HEK293 (cell line): ENCODE measurements around the gene RIN3.

Experiments used
- CTCF ChIA-PET: fragments of 350-600 bp; formaldehyde crosslinking; extraction: SDS; loops from one replicate; lab custom pipeline; 2021; ENCODE audit warnings: antibody characterized with exemption; lab: Yijun Ruan, JAX
- POLR2A ChIA-PET: fragments of 300-600 bp; formaldehyde crosslinking; extraction: SDS; loops from one replicate; lab custom pipeline; 2020; ENCODE audit warnings: antibody characterized with exemption, inconsistent platforms; lab: Yijun Ruan, JAX
- H3K27ac ChIP-seq: fragments of 200-500 bp; sonication (Bioruptor generic); 2 replicates; pipeline ENCODE4 v1.5.1; 2014; ENCODE audit warnings: low read depth, low read length, control low read depth, inconsistent platforms; ENCODE audit errors: extremely low read depth
- H3K36me3 ChIP-seq, 2 experiments: fragments of 200-500 bp in 1 of 2; sonication (Bioruptor generic) in 1 of 2; 1 replicate in 1 of 2; 2 replicates in 1 of 2; pipeline ENCODE4 v1.5.1; 2014 to 2017; ENCODE audit warnings: inconsistent platforms in 2 of 2, low read length in 2 of 2; ENCODE audit not compliant: control insufficient read depth in 2 of 2, insufficient read depth in 1 of 2
- H3K4me1 ChIP-seq: fragments of 200-500 bp; sonication (Bioruptor generic); 2 replicates; pipeline ENCODE4 v1.5.1; 2014; ENCODE audit warnings: mild to moderate bottlenecking, low read length, inconsistent platforms; ENCODE audit not compliant: control insufficient read depth, insufficient read depth
- H3K4me3 ChIP-seq: 2 replicates; pipeline ENCODE4 v1.5.1; 2011; ENCODE audit warnings: low read depth, mild to moderate bottlenecking, control low read depth, low read length, moderate library complexity
- H3K9me3 ChIP-seq: fragments of 200-500 bp; sonication (Bioruptor generic); 2 replicates; pipeline ENCODE4 v1.5.1; 2014; ENCODE audit warnings: low read depth, low read length, inconsistent platforms; ENCODE audit not compliant: control insufficient read depth, insufficient read depth
- BCL6B ChIP-seq: fragments of 450-650 bp; formaldehyde crosslinking; IDR thresholded peaks from 2 replicates; pipeline ENCODE4 v1.5.1; 2017; ENCODE audit warnings: missing biosample characterization, missing genetic modification characterization
- CTCF ChIP-seq: fragments of 450-650 bp; formaldehyde crosslinking; IDR thresholded peaks from 2 replicates; pipeline ENCODE4 v1.5.1; 2016; ENCODE audit warnings: missing biosample characterization, missing genetic modification characterization
- EGR2 ChIP-seq: fragments of 450-650 bp; formaldehyde crosslinking; IDR thresholded peaks from 2 replicates; pipeline ENCODE4 v1.5.1; 2016; ENCODE audit warnings: low read depth, missing biosample characterization, missing genetic modification characterization
- GLIS2 ChIP-seq: fragments of 450-650 bp; formaldehyde crosslinking; IDR thresholded peaks from 2 replicates; pipeline ENCODE4 v1.5.1; 2016; ENCODE audit warnings: missing biosample characterization, missing genetic modification characterization
- KLF16 ChIP-seq: fragments of 450-650 bp; formaldehyde crosslinking; IDR thresholded peaks from 2 replicates; pipeline ENCODE4 v1.5.1; 2017; ENCODE audit warnings: missing biosample characterization, missing genetic modification characterization
- TRIM28 ChIP-seq: IDR thresholded peaks from 2 replicates; pipeline ENCODE4 v1.6.1; 2011; ENCODE audit warnings: low read length, control low read depth, borderline replicate concordance
- ZNF132 ChIP-seq: fragments of 450-650 bp; formaldehyde crosslinking; IDR thresholded peaks from 2 replicates; pipeline ENCODE4 v1.5.1; 2017; ENCODE audit warnings: missing biosample characterization, missing genetic modification characterization, borderline replicate concordance
- ZNF146 ChIP-seq: fragments of 450-650 bp; formaldehyde crosslinking; IDR thresholded peaks from 2 replicates; pipeline ENCODE4 v1.5.1; 2016; ENCODE audit warnings: missing biosample characterization, missing genetic modification characterization
- ZNF18 ChIP-seq: fragments of 450-650 bp; formaldehyde crosslinking; IDR thresholded peaks from 2 replicates; pipeline ENCODE4 v1.5.1; 2016; ENCODE audit warnings: missing biosample characterization, missing genetic modification characterization
- ZNF280D ChIP-seq: fragments of 450-650 bp; formaldehyde crosslinking; IDR thresholded peaks from 2 replicates; pipeline ENCODE4 v1.5.1; 2016; ENCODE audit warnings: missing biosample characterization, missing genetic modification characterization
- ZNF394 ChIP-seq: fragments of 450-650 bp; formaldehyde crosslinking; IDR thresholded peaks from 2 replicates; pipeline ENCODE4 v1.5.1; 2016; ENCODE audit warnings: missing biosample characterization, missing genetic modification characterization, mild to moderate bottlenecking, moderate library complexity, borderline replicate concordance
- ZNF426 ChIP-seq: fragments of 450-650 bp; formaldehyde crosslinking; IDR thresholded peaks from 2 replicates; pipeline ENCODE4 v1.5.1; 2017; ENCODE audit warnings: missing biosample characterization, missing genetic modification characterization, mild to moderate bottlenecking, inconsistent platforms, moderate library complexity
- ZNF48 ChIP-seq: fragments of 450-650 bp; formaldehyde crosslinking; IDR thresholded peaks from 2 replicates; pipeline ENCODE4 v1.5.1; 2016; ENCODE audit warnings: missing biosample characterization, missing genetic modification characterization
- ZNF510 ChIP-seq: fragments of 450-650 bp; formaldehyde crosslinking; IDR thresholded peaks from 2 replicates; pipeline ENCODE4 v1.5.1; 2018; ENCODE audit warnings: mild to moderate bottlenecking, missing genetic modification characterization, missing biosample characterization; ENCODE audit not compliant: insufficient replicate concordance
- ZNF610 ChIP-seq: fragments of 450-650 bp; formaldehyde crosslinking; IDR thresholded peaks from 2 replicates; pipeline ENCODE4 v1.5.1; 2016; ENCODE audit warnings: missing biosample characterization, missing genetic modification characterization, borderline replicate concordance
- ZNF639 ChIP-seq: fragments of 450-650 bp; formaldehyde crosslinking; IDR thresholded peaks from 2 replicates; pipeline ENCODE4 v1.5.1; 2016; ENCODE audit warnings: missing biosample characterization, missing genetic modification characterization
- ZNF677 ChIP-seq: fragments of 450-650 bp; IDR thresholded peaks from 2 replicates; pipeline ENCODE4 v1.5.0; 2018; ENCODE audit warnings: missing biosample characterization, mild to moderate bottlenecking, missing genetic modification characterization, moderate library complexity
- ZNF704 ChIP-seq: fragments of 450-650 bp; formaldehyde crosslinking; IDR thresholded peaks from 2 replicates; pipeline ENCODE4 v1.5.1; 2016; ENCODE audit warnings: missing biosample characterization, missing genetic modification characterization
- ZNF747 ChIP-seq: fragments of 450-650 bp; formaldehyde crosslinking; IDR thresholded peaks from 2 replicates; pipeline ENCODE4 v1.5.1; 2016; ENCODE audit warnings: missing biosample characterization, missing genetic modification characterization
- ZNF792 ChIP-seq: fragments of 450-650 bp; formaldehyde crosslinking; IDR thresholded peaks from 2 replicates; pipeline ENCODE4 v1.5.1; 2016; ENCODE audit warnings: missing biosample characterization, missing genetic modification characterization
- ZSCAN18 ChIP-seq: fragments of 450-650 bp; formaldehyde crosslinking; IDR thresholded peaks from 2 replicates; pipeline ENCODE4 v1.5.1; 2016; ENCODE audit warnings: missing biosample characterization, missing genetic modification characterization

The RIN3 gene

GRCh38 chr14:92538412-92538985 is 24.9 kb downstream of the RIN3 start (continued):
- no peak for TF ChIP-seq ZNF280D

- ChIA-PET CTCF (interaction anchor here (0.9 to 1.1 kb wide), 2 partner anchors 47 to 77 kb away, joined by 3 to 4 read pairs; no protein-coding TSS in a partner anchor), POLR2A (no interaction called here)
- H3K9me3 ChIP-seq, result no peaks in the 10 kb centered on the region
- TF ChIP-seq TRIM28 (no peak), ZNF18 (tag by site-specific recombination) (no peak), EGR2 (no peak), ZNF146 (tag by site-specific recombination) (no peak), KLF16 (tag by site-specific recombination) (no peak), GLIS2 (no peak), ZNF610 (tag by site-specific recombination) (no peak), ZNF510 (tag by site-specific recombination) (no peak)
- no peak overlapping the region for H3K27ac ChIP-seq
- H3K36me3 ChIP-seq, result no peaks in the 10 kb centered on the region
- H3K4me3 ChIP-seq, result no peak overlapping the region
- no peaks in the 10 kb centered on the region for H3K4me1 ChIP-seq
These were observed 25.8 kb downstream of the RIN3 start for GRCh38 chr14:92539419-92539818.

GRCh38 chr14:92539875-92540274 is 26.3 kb downstream of the RIN3 start:
- no peak overlapping the region for H3K27ac ChIP-seq
- no peak overlapping the region for H3K4me3 ChIP-seq
- H3K9me3 ChIP-seq, result no peaks in the 10 kb centered on the region
- H3K36me3 ChIP-seq, result no peaks in the 10 kb centered on the region
- H3K4me1 ChIP-seq, result no peaks in the 10 kb centered on the region
- TF ChIP-seq ZNF639 (tag by site-specific recombination) (no peak), ZNF747 (no peak), ZNF132 (no peak), ZNF510 (tag by site-specific recombination) (no peak), ZNF48 (tag by site-specific recombination) (no peak), CTCF (tag by site-specific recombination) (no peak), ZNF792 (no peak), ZNF394 (no peak), ZNF426 (tag by site-specific recombination) (no peak), ZNF677 (tag by site-specific recombination) (no peak), ZNF704 (tag by site-specific recombination) (no peak), ZSCAN18 (tag by site-specific recombination) (no peak), BCL6B (tag by site-specific recombination) (no peak)
- POLR2A ChIA-PET, result no interaction called here
- CTCF ChIA-PET, result interaction anchor here (0.9 to 1.2 kb wide), 3 partner anchors 26 to 78 kb away, joined by 3 to 4 read pairs (median 3); no protein-coding TSS in a partner anchor
